Activated CD4-positive, alpha-beta T cell treated with anti-CD3 and anti-CD28 coated beads, Interleukin-2, amount 50 U/mL, for 48 hours (primary cell): ENCODE results near the gene ZMYM3.
A peak's percentile ranks its signal among the peaks of the same experiment; 100 is the strongest.

Experiments used
- DNase-seq, 2 experiments: peaks; one replicate each; pipeline ENCODE4 v3.0.0-alpha.2; 2020

Gene ZMYM3

GRCh38 chrX:71210816-71211215 is 43.1 kb downstream of the ZMYM3 start:
- DNase-seq, result no peak

- no peak for DNase-seq
Measured at GRCh38 chrX:71199252-71200008, 54.5 kb downstream of the ZMYM3 start.

GRCh38 chrX:71198066-71198465 is 55.9 kb downstream of the ZMYM3 start:
- peak in 1 of 2 experiments; percentile 10 for DNase-seq

- peak in 1 of 2 experiments; percentile 18 for DNase-seq
Measured at GRCh38 chrX:71195964-71196649, 57.8 kb downstream of the ZMYM3 start.

- no peak for DNase-seq
Measured at GRCh38 chrX:71191248-71191647, 62.7 kb downstream of the ZMYM3 start.
